HG02870 (cell line): ENCODE measurements around the gene CMIP.

Experiments
- ATAC-seq: cut with Tn5 transposase; IDR thresholded peaks from one replicate; pipeline ENCODE4 v1.9.1; 2021; ENCODE audit warnings: mild to moderate bottlenecking, moderate library complexity; ENCODE audit not compliant: unreplicated experiment

CMIP gene

GRCh38 chr16:81546781-81547180 is 102.2 kb downstream of the CMIP start:
- no peak for ATAC-seq

- no peak for ATAC-seq
Observed at GRCh38 chr16:81547194-81547938, 102.8 kb downstream of the CMIP start.

GRCh38 chr16:81547939-81548216 is 103.3 kb downstream of the CMIP start:
- no peak for ATAC-seq

GRCh38 chr16:81548551-81548875 is 103.9 kb downstream of the CMIP start:
- ATAC-seq, result no peak

GRCh38 chr16:81548876-81549546 is 104.4 kb downstream of the CMIP start:
- ATAC-seq, result no peak

- no peak for ATAC-seq
Observed at GRCh38 chr16:81549547-81550431, 105.2 kb downstream of the CMIP start.

- ATAC-seq, result no peak
Observed at GRCh38 chr16:81550432-81550808, 105.8 kb downstream of the CMIP start.

GRCh38 chr16:81551151-81551808 is 106.7 kb downstream of the CMIP start:
- ATAC-seq, result no peak

- no peak for ATAC-seq
Observed at GRCh38 chr16:81551821-81552304, 107.3 kb downstream of the CMIP start.

- ATAC-seq, result no peak
Observed at GRCh38 chr16:81552743-81553079, 108.1 kb downstream of the CMIP start.

- ATAC-seq, result no peak
Observed at GRCh38 chr16:81553080-81553813, 108.6 kb downstream of the CMIP start.

GRCh38 chr16:81553814-81554675 is 109.4 kb downstream of the CMIP start:
- ATAC-seq, result no peak

GRCh38 chr16:81554979-81555378 is 110.4 kb downstream of the CMIP start:
- ATAC-seq, result no peak

GRCh38 chr16:81555660-81556059 is 111.1 kb downstream of the CMIP start:
- ATAC-seq, result no peak

- no peak for ATAC-seq
Observed at GRCh38 chr16:81556715-81557284, 112.2 kb downstream of the CMIP start.

- ATAC-seq, result no peak
Observed at GRCh38 chr16:81558077-81558443, 113.5 kb downstream of the CMIP start.

- ATAC-seq, result no peak
Observed at GRCh38 chr16:81558444-81559175, 114.0 kb downstream of the CMIP start.

- ATAC-seq, result no peak
Observed at GRCh38 chr16:81560979-81561657, 116.5 kb downstream of the CMIP start.
